Stimulated activated CD4-positive, alpha-beta T cell treated with anti-CD3 and anti-CD28 coated beads, Interleukin-15, amount 100 ng/mL, for 48 hours (primary cell): ENCODE measurements around the gene BEAN1.

Source experiments
- DNase-seq, 2 donors: peaks; one replicate each; pipeline ENCODE4 v3.0.0-alpha.2; 2020; ENCODE audit warnings: low read depth in 2 of 2

Gene BEAN1

DNA sequence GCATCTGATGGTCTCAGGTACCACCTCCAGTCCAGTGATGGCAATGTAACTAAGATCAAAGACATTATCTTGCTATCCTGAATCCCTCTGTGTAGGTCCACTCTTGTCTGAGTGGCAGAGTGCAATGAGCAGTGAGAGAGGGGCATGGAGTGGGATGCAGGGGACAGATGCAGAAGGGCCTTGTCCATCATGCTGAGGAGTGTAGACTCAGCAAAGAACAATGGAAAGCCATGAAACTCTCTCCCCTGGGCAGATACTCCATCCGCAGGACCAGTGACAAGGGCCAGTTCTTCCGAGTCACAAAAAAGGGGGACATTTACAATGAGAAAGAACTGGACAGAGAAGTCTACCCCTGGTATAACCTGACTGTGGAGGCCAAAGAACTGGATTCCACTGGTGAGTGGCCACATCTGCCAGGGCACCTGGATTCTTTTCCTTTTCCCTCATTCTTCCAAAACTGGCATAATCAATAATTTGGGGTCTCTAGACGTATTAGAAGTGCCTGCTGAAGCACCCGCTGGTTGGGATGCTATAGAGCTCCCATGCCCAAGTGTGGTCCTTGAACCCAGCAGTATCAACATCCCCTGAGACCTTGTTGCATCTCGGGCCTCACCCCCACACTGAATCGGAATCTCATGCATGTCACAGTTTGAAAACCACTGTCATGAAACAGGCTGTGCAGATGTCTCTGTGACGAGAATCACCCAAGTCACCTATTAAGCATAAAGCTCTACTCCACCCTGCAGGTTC is 31.1 kb upstream of the BEAN1 start:
- DNase-seq: no peak

DNA sequence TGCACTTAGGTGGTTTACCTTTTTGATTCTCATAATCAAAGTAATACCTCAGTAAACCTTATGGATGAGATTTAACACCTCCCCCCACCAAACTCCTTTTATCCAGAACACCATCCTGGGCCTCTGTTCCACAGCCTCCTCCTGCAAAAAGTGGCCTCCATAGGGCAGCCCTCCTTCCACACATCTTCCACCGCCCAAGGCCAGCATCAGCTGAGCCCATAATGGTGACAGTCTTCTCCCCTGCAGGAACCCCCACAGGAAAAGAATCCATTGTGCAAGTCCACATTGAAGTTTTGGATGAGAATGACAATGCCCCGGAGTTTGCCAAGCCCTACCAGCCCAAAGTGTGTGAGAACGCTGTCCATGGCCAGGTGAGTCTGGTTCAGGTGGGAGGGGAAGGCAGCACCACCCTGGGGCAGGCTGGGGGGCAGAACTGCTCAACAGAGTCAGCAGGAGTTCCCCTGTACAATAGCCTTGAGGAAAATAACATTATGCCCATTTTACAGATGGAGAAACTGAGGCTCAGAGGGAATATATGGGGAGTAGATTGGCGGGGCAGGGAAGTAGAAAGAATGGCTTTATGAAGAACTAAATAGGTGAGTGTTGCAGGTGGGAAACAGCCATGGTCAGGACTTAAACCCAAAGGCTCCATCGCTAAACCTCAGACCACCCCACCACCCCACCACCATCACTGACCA is 29.2 kb upstream of the BEAN1 start:
- no peak for DNase-seq

DNA sequence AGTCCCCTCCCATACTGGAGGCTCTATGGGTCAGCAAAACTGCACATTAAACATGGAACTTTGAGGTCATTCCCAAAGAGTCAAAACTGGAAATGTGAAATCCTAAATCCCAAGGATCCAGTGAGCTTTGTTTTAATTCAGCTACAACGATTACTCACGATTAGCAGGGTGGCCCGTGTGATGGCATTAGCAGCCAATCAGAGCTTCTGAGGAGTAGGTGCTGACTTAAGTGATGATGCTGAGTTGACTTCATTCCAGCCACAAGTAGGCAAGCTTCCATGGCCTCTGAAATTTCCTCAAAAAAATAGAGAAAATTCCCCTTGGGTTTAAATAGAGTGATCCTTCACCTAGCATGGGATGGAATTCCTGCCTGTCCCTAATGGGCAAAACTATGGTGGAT is 28.1 kb upstream of the BEAN1 start:
- DNase-seq: no peak

DNA sequence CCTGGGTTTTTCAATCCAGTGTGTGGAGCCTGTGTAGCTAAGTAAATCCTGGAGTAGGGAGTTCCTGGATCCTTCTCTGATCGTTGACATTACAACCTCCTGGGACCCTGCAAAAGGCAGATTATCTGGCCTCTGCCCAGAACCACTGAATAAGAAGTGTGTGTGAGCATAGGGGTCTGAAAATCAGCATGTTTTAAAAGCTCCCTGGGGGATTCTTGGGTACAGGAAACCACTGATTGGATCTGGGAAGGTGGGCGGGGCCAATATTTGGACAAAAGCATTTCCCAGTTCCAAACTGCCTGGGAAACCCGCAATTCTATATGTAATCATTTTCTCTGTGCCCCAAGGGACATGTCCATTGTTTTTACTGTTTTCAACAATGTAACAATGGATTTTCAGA is 27.2 kb upstream of the BEAN1 start:
- no peak for DNase-seq

DNA sequence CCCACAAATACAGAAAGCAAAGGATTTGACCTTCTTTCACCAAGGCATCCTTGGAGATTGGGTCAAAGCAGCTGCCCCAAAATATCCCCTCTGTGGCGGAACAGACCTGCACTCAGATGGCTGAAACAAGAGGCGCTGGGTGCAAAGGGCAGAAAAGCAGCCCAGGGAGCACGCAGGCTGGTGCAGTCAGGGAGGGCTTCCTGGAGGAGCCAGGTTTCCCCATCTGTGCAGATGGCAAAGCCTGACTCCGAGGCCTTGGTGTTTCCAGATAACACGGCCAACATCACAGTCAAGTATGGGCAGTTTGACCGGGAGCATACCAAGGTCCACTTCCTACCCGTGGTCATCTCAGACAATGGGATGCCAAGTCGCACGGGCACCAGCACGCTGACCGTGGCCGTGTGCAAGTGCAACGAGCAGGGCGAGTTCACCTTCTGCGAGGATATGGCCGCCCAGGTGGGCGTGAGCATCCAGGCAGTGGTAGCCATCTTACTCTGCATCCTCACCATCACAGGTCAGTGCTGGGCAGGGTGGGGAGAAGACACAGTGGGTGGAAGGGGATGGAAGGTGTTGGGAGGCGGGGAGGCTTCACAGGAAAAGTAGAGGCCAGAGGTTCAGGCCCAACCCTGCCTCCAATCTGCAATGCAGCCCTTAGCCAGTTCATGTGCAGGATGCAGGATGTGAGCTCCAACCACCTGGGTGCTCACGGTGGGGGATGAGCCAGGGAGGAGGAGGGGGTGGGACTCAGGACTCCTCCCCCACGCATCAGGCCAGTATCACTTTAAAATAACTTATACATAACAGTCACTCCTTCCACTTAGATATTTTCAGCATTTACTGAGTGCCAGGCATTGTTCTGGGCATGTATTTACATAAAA is 26.4 kb upstream of the BEAN1 start:
- DNase-seq: no peak

DNA sequence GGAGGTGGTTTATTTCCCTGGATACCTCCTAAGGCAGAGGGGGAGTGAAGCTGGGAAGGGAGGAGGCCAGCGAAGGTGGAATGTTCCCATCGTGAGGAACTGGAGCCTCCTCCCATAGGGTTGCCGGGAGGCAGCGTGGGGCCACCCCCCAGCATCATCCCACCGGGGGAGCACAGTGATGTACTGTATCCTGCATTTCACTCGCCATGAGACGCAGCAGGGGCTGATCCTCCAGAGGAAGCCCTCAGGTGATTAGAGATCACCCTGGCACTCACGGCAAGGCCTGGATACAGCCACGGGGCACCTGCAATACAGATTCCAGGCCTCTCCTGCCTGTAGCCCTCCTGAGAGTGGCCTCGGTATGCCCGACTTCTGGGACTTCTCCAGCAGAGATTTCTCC is 25.5 kb upstream of the BEAN1 start:
- no peak for DNase-seq

DNA sequence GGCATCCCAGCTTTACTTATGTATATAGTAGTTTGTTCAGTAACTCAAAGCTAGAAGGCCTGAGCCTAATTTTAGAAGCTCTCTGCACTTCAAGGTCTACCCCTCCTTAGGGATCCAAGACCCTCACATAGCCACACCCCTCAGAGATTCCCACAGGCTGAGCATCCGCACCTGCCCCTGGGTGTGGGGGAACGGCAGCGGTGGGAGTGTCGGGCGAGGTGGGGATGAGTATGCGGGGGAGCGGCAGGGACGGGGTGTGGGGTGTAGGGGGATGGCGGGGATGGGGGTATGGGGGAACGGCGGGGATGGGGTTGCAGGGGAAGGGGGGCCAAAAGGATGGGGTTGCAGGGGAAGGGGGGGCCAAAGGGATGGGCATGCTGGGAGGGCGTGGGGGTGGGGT is 24.9 kb upstream of the BEAN1 start:
- no peak for DNase-seq

DNA sequence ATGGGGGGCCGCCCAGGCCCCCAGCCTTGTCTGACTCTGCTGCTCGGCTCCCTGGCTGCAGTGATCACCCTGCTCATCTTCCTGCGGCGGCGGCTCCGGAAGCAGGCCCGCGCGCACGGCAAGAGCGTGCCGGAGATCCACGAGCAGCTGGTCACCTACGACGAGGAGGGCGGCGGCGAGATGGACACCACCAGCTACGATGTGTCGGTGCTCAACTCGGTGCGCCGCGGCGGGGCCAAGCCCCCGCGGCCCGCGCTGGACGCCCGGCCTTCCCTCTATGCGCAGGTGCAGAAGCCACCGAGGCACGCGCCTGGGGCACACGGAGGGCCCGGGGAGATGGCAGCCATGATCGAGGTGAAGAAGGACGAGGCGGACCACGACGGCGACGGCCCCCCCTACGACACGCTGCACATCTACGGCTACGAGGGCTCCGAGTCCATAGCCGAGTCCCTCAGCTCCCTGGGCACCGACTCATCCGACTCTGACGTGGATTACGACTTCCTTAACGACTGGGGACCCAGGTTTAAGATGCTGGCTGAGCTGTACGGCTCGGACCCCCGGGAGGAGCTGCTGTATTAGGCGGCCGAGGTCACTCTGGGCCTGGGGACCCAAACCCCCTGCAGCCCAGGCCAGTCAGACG is 24.4 kb upstream of the BEAN1 start:
- DNase-seq: no peak

DNA sequence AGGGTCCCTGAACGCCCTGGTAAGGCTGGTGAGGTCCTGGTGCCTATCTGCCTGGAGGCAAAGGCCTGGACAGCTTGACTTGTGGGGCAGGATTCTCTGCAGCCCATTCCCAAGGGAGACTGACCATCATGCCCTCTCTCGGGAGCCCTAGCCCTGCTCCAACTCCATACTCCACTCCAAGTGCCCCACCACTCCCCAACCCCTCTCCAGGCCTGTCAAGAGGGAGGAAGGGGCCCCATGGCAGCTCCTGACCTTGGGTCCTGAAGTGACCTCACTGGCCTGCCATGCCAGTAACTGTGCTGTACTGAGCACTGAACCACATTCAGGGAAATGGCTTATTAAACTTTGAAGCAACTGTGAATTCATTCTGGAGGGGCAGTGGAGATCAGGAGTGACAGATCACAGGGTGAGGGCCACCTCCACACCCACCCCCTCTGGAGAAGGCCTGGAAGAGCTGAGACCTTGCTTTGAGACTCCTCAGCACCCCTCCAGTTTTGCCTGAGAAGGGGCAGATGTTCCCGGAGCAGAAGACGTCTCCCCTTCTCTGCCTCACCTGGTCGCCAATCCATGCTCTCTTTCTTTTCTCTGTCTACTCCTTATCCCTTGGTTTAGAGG is 23.5 kb upstream of the BEAN1 start:
- DNase-seq: no peak

DNA sequence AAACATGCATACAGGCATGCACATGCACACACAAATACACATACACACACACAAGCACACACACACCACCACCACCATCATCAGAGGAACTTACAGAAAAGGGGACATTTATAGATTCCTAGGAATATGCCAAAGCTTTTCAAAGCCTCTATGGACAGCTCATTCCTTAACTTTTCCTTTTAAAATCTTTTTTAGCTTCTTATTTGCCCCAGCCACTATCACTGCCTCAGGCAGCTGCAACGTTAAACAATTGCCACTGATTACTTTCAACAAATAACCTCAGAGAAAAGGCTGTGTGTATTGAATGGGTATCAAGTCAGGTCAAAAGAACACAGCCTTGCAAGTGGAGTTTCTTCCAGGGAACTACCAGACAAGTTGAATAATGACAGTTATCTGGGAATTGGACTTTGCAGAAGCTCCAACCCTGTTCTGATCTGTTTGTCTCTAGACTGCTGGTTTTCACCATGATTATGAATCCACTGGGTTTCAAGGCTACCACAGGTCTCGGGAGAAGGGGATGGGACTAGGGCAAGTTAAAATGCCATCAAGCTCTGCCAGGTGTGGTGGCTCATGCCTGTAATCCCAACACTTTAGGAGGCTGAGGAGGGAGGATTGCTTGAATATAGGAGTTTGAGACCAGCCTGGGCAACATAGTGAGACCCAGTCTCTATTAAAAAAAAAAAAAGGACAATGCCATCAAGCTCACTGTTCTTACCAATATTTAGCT is 21.9 kb upstream of the BEAN1 start:
- no peak for DNase-seq

DNA sequence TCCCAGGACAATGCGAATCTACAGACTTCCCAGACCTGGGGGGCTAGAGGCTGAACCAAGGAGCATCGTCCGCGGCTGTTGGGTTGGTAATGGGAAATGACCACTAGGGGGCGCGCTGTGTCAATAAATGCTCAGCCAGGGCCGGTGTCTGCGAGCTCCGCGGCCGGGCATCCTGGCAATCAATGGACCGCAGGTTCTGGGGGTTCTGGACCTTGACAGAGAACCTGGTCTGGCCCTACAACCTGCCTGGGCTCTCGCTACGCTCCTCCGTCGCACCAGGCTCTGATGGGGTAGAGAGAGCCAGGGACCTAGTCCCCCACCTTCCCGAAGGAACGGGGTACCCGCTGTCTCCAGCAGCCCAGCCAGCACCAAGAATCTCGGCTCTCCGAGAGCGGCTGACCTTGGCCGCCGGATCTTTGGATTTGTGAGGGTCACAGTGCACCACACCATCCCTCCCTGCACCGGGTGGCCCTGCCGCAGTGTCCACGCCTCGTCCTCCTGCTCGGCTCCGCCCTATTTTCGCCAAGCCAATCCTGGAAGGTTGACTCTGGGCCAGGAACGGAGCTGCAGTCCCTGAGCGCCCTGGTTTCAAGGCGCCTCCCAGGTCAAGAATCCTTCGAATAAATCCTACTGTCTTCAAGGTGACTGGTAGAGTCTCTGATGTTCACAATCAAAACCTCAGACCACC is 20.4 kb upstream of the BEAN1 start:
- DNase-seq: peak; percentile 68 to 84

DNA sequence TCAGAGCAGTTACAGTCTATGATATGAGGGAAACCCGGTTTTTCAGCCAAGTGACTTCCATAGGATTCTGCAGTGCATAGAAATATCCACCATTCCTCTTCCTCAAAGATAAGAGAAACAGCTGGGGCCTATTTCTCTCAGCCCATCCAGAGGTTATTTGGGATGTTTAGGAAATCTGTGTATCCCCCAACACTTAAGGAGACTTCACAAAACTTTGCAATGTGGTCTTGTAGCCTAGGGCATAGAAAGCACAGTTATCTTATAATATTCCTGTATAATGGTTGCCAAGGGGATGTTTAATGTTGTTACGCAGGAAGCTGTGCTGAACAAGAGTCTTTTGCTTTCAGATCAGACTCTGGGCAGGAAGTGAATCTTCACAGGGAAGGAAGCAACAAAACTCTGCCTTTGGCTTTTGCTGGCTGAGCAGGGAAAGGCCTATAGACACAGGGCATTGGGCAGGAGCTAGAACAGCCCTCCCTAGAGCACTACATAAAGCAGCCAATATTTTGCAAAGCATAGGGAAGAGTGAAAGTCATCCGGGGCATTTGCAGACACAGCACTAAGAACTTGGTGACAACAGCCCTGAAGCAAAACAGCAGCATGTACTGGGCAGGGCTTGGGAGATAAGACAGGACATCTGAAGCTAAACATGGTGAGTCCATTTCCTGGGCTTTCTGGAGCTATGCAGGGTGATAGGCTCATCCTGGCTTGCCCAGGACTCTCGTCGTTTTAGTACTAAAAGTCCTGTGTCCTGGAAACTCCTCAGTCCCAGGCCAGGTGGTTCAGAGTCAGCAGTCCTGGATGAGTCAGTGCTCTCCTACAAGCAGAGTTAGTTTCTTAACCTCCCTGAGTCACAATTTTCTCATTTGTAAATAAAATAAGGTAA is 18.7 kb upstream of the BEAN1 start:
- no peak for DNase-seq

DNA sequence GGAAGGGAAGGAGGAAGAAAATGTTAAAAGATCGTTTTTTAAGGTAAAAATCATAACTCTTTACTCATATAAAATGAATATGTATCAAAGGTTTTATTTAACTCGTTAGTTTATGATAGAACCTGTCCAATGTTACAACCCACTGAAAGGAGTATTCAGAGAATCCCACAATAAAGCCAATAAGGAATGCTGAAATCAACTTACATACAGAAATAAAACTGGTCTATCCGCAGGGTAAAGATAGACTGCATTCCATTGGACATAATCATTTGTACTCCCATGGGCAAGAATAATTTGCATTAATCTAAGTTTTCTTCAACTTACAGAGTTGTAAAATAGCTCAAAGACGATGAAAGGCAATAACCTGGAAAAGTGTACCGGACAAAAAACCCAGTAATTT is 17.9 kb upstream of the BEAN1 start:
- no peak for DNase-seq

DNA sequence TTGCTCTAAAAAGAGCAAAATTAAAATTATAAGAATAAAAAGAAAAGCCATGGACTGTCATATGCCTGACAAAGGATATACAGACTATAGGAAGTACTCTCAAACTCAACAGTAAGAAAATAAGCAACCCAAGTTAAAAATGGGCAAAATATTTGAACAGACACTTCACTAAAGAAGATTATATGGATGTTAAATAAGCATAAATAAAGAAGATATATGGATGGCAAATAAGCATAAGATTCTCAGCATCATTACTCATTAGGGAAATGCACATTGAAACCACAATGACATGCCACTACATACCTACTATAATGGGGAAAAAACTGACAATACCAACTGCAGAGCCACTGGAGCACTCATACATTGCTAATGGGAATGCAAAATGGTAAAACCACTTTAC is 14.9 kb upstream of the BEAN1 start:
- DNase-seq: no peak

DNA sequence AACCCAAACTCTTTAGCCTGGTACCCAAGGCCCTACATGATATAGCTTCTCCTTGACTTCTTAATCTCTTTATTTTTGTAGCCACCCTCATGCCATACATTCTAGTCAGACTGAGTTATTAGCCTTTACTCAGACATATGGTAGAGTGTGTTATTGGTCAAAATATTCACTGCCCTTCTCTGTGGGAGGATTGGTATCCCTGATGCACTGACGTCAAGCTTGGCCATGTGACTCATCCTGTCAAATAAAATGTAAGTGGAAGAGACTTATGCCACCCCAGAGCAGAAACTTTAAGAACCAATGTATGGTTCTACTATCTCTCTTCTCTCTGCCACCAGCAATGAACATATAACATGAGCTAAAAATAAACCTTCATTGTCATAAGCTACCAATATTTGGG is 12.2 kb upstream of the BEAN1 start:
- no peak for DNase-seq

DNA sequence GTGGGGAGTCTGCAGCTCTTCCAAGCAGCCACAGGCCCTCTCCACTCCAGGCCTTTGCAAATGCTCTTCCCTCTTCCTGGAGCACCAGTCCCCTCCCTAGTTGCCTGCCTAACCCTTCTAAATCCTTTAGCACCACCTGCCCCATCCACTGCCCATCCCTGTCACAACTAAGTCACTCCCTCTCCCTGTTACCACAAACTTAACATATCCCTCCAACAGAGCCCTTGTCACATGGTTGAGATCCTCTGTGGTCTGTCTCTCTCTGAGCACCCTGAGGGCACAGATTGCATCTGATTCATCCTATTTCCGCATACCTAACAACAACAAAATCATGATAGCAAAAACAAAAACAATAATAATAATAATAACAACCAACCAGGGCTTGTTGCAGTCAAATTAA is 11.0 kb upstream of the BEAN1 start:
- no peak for DNase-seq

DNA sequence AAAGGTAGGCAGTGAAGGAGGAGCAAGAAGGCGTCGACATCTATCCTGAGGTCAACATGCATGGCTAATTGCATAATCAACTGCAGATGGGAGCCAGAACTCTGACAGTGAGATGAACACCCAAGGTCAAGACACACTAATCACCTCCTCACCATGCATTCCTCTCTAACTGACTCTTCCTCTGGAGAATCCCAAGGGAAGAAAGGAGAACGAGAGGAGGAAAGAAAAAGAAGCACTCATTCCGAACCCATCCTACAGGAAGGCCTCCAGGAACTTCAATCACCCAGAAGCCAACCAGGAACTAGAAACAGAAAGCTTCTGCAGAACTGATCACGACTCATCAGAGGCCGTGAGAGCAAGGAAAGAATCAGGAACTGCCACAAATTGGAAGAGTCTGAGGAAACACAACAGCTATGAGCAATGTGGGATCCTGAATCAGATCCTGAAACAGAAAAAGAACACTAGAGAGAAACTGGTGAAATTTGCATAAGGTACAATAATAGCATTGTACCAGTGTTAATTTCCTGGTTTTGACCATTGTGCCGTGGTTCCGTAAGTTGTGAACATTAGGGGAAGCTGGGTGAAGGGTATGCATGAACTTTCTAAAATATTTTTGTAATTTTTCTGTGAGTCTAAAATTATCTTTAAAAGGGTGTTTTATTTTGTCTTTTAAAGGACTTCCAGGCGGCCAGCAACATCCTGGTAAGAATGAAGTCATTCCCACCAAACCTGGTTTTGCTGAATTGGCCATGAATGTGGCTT is 10.0 kb upstream of the BEAN1 start:
- DNase-seq: no peak

DNA sequence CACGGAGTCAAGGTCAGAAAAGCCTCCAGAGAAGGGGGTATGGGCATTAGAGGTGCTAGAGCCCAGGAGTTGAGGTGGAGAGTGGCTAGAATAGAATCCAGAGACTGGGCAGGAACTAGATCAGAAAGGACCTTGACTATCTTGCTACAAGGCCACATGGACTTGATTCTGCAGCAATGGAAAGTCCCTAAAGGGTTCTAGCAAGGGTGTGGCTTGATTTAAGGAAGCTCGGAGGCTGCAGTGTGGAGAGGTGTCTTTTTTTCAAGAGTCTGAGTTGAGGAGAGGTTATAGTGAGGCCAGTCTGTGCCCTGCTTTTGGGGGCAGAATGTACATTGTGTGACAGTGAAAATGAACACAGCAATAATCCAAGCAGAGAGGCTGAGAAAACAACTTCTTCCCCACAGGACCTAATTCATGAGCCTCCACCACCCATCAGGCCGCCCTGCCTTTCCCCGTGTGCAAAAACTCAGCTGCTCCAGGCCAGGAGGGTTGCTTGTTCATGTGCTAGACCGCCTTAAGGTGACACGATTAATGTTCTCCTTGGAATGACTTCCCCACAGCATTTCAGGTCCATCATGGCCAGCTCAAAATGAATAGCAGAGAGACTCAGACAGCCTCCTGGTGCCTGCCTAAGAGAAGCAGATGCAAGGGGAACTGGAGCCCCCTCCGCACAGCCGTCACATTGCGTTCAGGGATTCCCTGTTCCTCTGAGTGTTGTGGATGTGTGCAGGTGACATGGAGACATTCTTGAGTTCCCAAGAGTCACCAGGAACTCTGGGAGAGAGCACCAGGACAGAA is 8.7 kb upstream of the BEAN1 start:
- DNase-seq: no peak
